GM18517 (cell line): ENCODE measurements around the gene ADAM10.
A peak's percentile ranks its signal among the peaks of the same experiment; 100 is the strongest.

Source experiments
- ATAC-seq: cut with Tn5 transposase; IDR thresholded peaks from one replicate; pipeline ENCODE4 v1.9.1; 2021; ENCODE audit warnings: mild to moderate bottlenecking, moderate library complexity; ENCODE audit not compliant: unreplicated experiment

ADAM10 gene

DNA sequence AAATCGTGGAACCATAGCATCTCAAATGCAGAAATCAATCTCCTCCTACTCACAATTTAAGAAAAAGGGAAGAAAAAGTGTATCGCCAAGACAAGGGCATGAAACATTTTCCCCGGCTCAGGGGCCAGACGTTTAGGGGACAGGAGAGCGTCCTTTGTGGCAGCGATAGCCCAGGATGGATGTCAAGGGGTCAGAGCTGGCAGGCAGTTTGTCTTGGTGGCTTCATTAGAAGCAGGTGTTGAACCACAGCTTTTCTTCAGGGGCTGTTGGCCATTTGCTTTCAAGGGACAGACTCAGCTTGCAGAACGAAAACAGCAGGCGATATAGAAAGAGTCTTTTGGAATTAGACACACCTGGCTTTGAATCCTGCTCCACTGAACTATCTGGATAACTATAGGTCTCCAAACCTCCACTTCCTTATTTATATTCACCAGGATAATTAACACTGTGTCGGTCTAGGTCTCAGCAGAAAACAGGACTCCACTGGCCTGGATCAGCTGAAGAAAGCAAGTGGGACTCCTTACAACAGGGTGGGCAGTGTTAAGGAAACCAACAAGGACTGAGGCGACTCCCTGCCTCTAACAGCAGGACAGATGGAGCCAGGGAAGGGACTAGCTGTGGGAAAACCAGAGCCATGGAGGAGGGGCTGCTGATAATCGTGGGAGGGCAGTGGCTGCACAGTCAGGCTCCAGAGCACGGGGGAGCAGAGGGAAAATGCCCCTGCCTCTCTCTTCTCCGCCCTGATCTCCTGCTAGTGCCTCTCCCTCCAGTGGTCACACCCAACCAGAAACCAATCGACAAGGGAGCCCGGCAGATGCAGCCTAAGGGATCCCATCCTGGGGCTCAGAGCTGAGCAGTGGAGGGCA is 194.1 kb downstream of the ADAM10 start:
- no peak for ATAC-seq

DNA sequence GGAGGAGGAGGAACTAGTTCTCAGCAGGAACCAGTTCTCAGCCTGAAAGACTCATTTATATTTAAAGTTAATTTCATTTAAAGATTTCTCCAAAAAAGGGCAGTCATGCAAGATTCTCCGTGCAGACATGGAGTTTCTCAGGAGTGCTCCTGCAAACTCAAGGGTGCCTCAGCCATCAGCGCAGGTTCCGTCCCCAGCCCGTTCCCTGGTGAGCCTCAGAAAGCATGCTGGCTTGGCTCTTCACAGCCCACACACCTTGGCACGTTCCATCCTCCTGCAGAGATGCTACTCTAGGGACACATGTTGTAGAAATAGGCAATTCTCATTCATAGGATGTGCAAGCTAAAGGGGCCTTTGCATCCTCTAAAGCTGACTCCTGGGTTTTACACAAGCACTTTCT is 194.7 kb downstream of the ADAM10 start:
- ATAC-seq: no peak

DNA sequence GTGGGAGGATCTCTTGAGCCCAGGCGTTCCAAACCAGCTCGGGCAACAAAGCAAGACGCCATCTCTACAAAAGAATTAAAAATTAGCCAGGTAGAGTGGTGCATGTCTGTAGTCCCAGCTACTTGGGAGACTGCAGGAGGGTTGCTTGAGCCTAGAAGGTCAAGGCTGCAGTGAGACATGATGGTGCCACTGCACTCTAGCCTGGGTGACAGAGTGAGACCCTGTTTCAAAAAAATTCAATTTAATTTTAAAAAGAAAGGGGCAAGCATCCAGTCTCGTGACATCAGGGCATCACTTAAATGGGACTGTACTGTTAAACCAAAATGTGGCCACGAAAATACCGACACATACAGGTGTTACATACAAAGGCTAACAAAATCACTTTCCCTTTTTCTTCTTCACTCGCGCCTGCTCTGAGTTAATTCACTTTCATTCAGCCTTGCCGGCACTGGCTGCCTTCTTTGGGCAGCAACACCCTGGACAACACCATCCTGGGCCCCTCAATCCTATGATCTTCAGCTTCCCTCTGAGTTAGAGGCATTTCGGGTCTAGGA is 196.1 kb downstream of the ADAM10 start:
- ATAC-seq: no peak

DNA sequence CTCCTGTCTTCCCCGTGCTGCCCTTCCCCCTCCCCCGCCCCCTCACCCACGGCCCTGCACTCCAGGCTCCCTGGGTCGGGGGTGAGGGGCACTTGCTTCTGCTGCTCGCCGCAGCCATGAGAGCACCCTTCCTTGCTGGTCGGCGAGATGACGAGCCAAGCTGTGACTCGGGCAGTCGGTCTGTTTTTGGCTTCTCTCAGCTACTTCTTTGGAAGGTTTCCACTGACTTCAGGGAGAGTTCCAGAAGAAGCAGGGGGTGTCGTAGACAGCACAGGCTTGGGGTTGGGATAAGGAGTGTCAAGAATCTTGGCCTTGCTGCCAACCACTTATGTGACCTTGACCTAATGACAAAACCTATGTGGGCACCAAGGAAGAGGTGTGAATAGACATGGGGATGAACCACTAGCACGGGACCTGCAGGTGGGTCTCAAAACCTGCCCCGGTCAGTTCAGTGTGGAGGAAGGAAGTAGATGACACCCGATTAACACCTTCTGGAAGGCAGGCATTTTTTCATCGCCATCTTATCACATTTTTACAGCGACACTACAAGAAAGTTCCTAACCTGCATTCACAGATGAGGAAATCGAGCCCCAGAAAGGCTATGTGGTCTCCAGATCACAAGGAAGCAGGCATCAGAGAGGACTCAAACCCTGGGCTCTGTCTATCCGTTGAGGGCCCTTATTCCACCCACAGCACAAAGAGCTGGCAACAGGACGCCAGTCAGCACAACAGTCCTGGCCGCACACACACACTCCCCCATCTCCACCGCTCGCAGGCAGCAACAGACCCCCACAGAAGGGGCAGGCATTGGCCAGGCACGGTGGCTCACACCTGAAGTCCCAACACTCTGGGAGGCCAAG is 196.8 kb downstream of the ADAM10 start:
- no peak for ATAC-seq

DNA sequence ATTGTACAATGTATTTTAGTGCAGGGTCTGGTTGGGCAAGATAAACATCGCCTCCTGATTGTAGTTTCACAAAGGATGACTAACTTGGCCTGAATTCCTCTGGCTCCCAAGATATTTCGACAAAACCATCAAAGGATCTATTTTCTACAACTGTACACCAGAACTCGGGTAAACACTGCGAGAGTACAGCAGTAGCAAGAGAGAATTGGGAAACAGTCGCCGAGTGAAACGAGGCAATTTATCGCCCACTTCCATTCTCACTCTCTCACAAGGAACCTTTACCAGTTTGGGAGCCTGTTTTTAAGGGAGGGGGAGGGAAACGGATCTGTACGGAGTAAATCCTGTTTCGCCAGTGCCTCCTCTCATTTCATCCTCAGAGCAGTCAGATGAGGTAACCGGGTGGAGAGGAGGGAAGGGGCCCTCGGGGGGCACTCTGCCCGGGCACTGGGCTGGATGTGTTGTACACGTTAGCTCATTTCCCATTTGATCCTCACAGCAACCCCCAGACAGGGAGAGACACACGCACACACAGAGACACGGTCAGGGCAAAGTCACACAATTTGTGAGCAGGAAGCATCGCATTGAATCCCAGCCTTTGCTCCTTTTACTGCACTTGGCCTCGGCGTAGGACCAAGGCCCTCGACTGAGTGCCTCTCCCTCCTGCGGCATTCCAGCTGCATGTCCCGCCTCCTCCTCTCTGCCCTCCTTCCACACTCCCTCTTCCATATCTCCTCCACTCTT is 197.6 kb downstream of the ADAM10 start:
- no peak for ATAC-seq

DNA sequence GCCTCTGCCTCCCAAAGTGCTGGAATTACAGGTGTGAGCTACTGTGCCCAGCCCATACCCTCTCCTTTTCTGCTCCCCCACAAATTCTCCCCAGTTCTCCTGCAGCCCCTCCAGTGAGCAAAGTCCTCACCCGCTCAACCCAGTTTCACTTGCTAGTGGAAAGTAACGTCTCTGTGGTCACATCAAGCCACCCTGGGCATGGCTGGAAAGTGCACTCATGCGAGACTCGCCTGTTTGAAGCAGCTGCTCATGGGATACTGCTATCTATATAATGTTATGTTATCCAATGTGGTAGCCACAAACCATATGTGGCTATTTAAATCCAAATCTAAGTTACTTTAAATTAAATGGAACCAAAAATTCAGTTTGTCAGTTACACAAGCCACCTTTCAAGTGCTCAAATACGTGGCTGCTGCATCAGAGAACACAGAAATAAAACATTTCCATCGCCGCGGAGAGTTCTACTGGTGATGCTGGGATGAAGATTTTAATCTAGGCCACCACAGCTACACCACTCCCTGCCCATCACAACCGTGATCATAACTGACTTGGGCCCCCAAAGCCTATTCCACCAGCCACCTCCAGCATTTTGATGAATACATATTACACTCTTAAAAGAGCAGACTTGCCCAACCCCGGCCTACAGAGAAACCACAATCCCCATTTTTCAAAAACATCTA is 198.3 kb downstream of the ADAM10 start:
- peak; percentile 43 for ATAC-seq

DNA sequence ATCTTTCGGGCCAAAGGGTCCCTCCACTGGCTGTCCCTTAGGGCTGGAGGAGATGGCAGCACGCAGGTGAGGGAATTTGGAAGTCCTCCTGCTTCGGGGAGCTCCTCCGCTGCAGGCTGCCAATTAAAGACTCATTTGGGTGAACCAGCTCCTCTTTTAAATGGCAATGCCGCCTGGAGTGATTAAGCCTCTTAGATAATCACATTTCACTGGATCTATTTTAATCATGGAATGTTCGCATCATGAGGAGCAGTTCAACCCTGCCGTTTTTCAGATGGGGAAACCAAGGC is 199.8 kb downstream of the ADAM10 start:
- ATAC-seq: no peak

DNA sequence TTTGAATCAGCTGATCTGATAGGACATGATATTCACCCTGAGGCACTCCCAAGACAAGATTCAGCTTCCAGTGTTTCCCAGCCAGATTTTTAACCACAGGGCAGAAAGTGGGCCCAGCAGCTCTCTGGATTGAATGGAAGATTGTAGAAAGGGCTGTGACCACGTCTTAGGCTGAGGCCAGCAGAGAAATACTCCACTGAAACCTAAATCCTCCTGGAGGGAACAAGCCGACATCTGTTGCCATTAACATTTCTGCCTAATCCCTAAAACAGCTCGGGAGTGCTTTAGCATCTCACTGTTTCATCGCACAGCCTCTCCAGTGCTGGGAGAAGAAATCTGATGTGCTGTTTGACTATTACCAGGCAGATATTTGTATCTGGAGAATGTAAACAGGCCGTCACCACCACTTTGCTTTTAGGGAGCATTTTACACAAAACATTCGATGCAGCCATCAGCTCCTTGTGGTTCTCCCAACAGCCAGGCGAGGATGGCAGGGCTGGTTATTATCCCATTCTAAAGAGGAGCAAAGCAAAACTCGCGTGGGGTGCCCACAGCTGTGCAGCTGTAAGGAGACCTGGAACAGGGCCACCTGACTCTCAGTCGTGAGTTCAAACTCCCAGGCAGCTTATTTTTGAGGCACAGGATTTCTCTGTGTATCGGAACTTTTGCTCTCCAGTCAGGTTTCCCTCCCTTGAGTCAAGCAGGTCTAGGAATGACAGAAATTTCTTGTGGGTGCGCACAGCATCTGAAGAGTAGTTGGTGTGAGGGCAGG is 200.3 kb downstream of the ADAM10 start:
- ATAC-seq: no peak

DNA sequence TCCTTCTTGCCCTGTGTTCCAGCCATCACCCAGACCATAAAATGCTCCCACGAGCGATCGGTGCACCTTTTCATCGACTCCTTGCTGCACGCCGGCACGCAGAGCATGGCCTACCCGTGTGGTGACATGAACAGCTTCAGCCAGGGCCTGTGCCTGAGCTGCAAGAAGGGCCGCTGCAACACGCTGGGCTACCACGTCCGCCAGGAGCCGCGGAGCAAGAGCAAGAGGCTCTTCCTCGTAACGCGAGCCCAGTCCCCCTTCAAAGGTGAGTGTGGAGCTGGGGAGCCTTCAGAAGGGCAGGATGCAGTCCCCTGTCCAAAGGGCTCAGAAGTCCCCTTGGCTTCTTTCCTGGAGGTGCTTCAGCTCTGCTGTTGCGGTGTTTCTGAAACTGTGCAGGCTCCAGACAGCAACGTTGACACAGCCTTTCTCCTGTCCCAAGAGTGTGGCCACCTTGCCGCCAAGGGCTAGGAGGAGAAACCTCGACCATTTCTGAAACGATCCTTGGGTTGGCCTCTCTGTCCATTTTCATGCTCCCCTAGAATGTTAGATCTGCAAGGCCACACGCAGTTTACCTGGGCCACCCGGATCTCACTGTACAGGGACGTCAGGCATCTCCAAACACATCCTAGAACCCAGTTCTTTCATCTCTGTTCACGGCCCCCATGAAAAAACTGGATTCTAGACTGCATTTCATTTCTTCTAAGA is 201.0 kb downstream of the ADAM10 start:
- no peak for ATAC-seq

DNA sequence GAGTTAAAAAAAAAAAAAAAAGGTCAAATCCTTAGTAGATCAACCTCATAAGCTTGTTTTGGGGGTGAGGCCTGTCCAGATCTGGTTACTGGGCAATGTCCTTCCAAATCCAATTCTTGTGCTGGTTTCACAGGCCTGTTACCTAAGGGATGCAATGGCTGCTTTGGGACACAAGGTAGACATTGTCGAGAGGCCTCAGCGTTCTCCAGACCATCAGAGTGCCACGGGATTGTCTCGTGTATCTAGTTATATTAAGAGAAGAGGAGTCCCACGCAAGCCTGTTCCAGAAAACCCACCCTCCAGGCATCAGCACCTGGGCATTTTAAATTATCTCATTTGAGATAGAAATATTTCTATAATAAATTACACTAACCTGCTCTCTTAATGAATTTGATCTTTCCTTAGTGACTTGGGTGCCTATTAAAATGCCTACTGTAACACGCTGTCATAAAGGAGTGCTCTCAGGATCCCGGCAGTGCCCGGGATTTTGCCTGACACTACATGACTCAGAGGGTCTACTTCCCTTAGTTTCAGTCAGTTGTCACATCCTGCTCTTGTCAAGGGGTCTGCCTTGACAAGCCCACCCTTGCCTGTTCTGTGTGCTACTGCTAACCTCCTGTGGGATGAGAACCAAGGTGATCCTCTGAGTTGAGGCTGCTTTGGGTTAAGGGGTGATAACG is 201.7 kb downstream of the ADAM10 start:
- ATAC-seq: no peak

DNA sequence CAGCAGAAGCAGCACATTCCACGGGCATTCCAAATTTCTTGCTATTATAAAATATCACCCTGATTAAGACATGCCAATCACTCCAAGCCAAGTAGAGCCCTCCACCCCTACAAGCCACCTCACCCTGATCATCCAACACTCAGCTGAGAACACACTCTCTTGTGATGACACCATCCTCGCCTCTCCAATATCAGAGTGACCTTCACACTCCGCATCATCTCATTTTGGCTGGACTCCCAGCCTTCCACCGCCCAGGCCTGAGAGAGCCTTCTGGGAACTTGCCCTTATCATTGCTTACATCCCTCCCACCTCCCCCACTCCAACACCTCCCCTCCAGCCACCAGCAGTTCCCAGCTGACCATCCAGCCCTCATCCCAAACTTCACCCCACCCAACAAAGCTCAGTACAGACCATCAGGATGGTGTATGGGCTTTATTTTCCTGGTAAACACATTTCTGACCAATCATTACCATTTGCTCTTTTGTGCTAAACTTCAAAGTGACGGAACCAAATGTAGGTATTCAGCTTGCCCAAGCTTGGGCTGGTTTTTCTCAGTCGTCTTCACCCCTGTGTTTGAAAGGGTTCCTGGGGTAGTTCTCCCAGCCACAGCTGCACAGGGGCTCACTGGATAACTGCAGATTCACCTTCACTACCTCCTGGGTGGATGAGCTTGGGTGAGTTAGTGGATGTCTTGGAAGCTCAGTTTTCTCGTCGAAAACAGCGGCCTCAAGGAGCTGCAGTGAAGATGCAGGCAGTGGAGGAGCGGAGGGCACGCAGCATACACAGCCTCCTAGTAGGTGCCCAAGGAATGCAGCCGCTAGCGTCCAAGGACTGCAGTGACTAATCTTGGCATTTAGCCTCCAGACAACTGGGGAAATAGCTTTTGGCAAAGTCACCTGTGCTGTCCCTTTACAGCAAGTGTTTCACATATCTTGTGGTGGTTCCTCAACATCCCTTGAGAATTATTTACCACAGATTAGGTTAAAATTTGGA is 202.6 kb downstream of the ADAM10 start:
- no peak for ATAC-seq

DNA sequence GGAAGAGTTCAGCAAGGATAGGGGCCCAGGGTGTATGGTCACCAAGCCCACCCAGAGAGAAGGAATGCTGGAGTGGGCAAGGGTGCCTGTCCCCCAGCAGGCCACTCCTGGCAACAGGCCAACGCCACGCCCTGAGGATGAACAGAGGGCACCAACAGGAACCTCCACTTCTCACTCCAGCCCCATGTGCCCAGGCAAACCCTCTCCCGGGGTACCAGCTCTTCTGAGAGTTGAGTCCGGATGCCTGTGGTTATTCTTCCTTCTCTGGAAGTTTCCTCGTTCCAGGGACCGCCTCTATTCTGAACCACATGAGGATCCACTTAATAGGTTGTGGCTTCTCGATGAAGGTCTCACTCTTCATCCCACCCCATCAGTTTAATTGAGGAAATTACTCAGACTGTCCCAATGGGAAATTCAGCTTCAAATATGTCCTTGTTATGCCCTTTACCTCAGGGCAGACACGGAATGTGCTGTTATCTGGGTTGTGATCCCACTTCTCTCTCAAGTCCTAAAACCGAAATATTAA is 203.4 kb downstream of the ADAM10 start:
- ATAC-seq: no peak

DNA sequence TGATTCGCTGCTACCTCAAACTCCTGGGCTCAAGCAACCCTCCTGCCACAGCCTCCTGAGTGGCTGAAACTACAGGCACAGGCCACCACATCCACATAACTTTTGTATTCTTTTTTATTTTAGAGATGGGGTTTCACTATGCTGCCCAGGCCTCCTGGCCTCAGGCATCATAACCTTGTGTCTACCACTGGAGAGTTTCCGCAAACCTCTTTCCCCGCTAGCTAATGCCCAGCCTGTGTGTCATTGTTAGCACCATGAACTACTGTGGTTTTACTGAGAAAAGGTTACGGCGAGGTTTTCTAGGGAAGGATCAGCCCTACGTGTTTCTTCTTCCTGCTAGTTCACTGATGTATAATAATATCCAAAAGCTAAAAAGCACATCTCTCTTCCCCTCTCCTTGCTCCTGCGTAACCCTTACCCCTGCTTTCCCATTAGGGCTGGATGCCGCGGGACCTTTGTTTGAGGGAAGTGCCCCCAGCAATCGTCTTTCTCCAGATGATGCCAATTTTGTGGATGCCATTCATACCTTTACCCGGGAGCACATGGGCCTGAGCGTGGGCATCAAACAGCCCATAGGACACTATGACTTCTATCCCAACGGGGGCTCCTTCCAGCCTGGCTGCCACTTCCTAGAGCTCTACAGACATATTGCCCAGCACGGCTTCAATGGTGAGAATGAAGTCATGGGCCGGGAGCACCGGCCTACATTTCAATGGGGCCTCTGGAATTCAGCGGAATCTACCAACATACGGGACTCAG is 204.0 kb downstream of the ADAM10 start:
- no peak for ATAC-seq

DNA sequence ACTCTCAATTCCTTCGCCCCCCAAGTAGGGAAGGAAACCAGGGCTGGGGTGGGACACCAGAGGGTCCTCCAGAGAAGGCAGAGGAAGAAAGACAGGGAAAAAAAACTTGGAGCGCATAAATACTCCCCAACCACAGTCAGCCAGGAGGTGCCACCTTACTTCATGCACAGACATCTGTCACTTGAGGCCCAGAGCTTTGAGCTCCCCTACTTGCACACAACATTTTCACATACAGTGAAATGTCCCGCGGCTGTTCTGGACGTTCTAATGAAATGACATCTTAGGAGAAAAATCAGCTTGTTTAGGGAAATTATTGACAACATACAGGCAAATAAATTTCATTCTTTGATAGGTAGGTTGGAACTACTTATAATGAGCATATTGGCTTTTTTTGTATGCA is 204.8 kb downstream of the ADAM10 start:
- no peak for ATAC-seq

DNA sequence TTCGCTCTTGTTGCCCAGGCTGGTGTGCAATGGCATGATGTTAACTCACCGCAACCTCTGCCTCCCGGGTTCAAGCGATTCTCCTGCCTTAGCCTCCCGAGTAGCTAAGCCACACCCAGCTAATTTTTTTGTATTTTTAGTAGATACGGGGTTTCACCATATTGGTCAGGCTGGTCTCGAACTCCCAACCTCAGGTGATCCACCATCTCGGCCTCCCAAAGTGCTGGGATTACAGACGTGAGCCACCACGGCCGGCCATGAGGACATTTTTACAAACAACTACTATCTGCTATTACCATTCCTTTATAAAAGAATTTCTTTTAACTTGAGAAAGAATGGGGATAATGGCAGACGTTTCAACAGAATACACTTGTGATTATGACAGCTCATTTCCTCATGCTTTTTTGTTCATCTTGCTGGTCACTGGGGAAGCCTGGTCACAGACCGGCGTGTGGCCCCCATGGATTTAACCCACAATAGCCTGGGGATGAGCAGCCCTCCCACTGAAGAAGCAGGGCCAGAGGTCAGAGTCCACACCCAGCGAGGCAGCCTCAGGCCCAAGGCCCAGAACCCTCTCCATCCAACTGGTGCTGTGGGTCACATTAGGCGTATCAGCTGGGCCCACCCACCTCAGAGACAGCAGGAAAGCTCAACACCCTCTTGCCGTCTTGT is 205.7 kb downstream of the ADAM10 start:
- no peak for ATAC-seq
